C4-2B (cell line): Measurements from ENCODE around the gene NCOR2.

Experiments used
- H3K27ac ChIP-seq: fragments of 450-650 bp; 2 replicates; pipeline ENCODE4 v1.5.1; 2017
- ZFX ChIP-seq: fragments of 450-650 bp; IDR thresholded peaks from 2 replicates; pipeline ENCODE4 v1.6.1; 2017
- TF ChIP-seq, protein P1 (sequence below): fragments of 450-650 bp; conservative IDR thresholded peaks from 2 replicates; pipeline ENCODE4 v1.5.1; 2017; ENCODE audit warnings: mild to moderate bottlenecking

Gene NCOR2

DNA sequence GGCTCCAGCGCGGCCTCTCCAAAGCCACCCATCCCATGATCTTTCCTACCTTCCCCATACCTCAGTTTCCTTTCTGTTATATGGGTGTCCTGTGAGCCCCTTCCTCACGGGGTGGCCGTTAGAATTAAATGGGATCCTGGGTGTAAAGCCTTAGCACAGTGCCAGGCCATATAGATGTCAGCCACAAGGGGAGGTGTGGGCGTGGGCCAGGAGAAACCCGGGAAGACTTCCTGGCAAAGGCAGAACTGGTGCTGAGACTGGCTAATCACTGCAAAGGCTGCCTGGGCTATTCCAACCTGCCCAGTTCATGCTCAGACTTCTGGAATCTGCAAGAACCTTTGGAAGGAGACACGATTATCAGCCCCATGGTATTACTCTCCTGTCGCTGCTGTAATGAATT, 11.0 kb upstream of the NCOR2 start:
- TF ChIP-seq, protein P1, sequence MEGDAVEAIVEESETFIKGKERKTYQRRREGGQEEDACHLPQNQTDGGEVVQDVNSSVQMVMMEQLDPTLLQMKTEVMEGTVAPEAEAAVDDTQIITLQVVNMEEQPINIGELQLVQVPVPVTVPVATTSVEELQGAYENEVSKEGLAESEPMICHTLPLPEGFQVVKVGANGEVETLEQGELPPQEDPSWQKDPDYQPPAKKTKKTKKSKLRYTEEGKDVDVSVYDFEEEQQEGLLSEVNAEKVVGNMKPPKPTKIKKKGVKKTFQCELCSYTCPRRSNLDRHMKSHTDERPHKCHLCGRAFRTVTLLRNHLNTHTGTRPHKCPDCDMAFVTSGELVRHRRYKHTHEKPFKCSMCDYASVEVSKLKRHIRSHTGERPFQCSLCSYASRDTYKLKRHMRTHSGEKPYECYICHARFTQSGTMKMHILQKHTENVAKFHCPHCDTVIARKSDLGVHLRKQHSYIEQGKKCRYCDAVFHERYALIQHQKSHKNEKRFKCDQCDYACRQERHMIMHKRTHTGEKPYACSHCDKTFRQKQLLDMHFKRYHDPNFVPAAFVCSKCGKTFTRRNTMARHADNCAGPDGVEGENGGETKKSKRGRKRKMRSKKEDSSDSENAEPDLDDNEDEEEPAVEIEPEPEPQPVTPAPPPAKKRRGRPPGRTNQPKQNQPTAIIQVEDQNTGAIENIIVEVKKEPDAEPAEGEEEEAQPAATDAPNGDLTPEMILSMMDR: no peak
- no peak for TF ChIP-seq ZFX
- H3K27ac ChIP-seq: no peak overlapping the region

DNA sequence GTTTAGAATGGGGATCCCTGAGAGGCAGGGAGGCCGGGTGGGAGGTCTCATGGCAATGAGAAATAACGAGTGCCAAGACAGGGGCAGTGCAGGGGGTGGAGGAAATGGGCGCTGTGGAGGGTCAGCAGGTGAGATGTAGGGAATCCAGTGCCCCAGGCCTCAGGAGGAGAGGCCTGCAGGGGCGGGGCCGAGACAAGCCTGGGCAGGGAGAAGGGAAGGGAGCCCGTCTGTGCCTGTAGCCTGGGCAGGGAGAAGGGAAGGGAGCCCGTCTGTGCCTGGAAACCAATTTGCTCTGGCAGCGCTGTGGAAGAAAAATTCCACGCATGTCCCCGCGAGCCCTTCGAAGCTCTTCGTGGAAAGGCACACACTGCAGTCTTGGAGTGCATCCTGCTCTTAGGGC, 10.6 kb upstream of the NCOR2 start:
- H3K27ac ChIP-seq: no peak overlapping the region
- TF ChIP-seq, protein P1: no peak
- no peak for TF ChIP-seq ZFX

DNA sequence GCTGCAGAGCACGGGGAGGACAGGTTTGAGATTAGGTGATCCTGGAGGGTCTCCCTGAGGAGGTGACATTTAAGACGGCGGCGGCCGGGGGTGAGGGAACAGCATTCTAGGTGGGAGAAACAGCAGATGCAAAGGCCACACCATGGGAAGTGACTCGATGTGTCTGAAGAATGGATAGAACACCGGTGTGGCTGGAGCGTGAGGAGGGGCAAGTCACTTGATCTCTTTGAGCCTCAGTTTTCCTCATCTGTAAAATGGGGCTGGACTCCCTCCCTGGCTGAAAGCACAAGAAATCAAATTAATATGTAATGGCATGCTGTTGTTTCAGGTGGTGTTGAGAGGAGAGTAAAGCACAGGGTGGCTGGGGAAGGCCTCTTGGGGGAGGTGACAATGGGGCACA, 10.0 kb upstream of the NCOR2 start:
- TF ChIP-seq, protein P1: no peak
- no peak for TF ChIP-seq ZFX
- H3K27ac ChIP-seq: no peak overlapping the region

DNA sequence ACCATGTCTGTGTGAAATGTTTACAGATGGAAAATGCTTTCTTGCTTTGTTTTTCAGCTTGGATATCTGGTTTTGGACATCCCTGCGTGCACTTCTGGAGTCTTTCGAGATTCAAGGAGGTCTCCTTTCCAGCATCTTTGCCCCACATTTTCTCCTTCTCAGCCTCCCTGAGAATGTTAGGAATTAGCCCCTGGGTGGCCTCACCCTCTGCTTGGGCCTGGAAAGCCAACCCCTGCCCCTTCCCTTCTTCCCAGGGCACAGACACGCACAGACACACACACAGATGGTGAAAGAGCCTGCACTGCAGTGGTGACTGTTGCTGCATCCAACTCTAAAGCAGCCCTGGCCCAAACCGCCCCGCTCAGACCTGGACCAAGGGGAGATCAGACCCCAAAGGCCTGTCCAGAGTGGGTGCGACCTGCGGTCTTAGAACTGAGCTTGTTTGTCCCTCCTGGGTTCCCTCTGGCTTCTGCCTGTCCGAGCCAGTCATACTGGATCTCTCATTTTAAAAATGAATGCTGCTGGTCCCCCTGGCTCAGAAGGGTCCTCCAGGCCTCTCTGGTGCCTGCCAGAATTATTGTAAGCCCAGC, 8.7 kb upstream of the NCOR2 start:
- TF ChIP-seq, protein P1: no peak
- no peak for TF ChIP-seq ZFX
- no peak overlapping the region for H3K27ac ChIP-seq

DNA sequence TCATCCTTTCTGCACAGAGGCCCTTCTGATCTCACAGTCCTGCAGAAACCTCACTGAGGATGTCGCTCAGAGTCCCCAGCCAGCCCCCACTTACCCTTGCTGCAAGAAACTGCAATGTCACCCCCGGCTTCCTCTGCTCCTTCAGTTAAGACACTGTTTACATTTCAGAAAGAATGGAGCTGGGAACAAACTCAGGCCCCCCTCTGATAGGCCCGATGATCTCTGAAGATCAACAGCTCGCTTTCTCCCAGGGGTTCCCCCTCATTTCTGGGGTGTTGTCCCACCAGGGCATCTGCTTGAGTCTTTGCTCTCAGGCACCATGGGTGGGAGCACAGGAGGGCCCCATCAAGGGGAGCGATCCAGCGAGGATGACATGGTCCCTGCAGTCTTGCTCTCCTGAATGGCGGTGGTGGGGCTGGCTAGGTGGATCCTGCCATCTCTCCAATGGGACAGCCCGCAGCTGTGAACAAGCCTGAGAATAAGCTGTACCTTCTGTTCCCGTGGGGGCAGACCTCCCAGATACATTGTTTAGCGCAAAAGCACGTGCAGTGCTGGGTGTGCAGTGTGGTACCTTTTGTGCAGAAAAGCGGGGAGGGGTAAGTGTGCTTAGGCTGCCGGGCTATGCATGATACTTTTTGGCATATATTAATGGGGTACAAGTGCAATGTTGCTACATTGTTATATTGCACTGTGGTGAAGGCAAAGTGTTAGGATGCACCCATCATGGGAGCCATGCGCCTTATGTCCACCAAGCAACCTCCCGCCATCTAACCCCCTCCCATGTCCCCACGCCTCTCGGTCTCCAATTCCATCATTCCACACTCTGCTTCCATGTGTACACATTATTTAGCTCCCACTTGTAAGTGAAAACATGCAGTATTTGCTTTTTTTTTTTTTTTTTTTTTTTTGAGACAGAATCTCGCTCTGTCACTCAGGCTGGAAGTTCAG, 6.7 kb upstream of the NCOR2 start:
- H3K27ac ChIP-seq: no peak overlapping the region
- TF ChIP-seq ZFX: no peak

DNA sequence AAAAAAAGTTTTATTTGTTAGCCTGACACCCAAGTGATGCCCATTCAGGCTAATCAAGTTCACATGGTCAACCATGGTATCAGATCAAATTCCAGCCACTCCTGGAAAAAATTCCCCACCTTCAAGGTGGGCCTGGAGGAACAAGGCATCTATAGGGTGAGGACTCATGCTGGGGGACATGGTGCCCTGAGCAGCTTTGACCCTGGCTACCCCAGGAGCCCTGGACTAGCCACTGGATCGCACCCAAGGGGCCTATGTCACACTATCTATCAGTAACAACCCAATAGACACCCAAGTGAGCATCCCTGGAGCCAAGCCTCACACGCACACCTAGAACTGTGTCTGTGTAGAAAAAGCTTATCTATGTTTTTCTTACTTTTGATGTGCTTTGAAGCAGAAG, 4.1 kb upstream of the NCOR2 start:
- no peak overlapping the region for H3K27ac ChIP-seq
- TF ChIP-seq, protein P1: no peak
- no peak for TF ChIP-seq ZFX

DNA sequence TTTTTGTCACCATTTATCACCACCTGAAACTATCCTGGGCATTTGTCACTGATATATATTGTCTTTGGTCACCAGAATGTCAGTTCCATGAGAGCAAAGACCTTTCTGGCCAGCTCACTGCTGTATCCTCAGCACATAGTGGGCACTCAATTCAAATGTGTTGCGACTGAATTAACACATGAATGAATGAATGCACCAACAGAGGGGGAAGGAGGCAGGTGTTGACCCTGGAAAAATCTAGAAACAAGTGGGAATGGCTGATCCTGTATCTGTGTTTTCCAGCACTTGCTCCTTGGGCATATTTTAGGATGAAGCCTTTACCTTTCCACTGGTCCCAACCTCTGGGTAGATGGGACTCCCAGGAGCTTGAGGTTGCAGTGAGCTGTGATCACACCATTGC, 3.4 kb upstream of the NCOR2 start:
- no peak overlapping the region for H3K27ac ChIP-seq
- TF ChIP-seq, protein P1: no peak
- no peak for TF ChIP-seq ZFX
